Measurements from ENCODE around the gene EPHB1.

DNA sequence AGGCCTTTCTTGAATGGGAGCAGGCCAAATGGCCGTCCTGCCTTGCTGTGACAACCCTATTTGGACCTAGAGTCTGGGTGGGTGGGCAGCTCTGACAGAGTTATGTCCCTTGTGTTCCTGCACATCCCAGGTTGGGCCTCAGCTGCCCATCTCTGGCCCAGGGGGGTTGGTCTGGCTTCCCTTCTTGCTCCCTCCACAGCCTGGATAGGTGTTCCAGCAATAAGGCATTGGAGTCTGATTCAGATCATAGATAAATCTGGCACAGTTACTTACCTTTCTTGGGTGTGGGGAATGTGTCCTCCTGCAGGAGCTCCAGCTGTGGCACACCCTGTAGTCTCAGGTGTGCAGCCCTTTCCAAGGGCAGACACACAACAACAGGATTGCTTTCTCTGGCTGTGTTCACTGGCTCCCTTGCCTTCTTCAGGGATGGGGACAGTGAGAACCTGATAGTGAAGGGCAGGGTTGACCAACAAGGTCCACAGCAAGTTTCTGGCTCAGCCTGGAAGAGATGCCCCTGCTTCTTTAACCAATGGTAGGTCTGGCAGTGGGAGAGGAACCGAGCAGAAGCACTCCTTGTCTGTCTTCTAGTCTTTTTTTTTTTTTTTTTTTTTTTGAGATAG, 177.9 kb downstream of the EPHB1 start:
- TF ChIP-seq, protein P1, sequence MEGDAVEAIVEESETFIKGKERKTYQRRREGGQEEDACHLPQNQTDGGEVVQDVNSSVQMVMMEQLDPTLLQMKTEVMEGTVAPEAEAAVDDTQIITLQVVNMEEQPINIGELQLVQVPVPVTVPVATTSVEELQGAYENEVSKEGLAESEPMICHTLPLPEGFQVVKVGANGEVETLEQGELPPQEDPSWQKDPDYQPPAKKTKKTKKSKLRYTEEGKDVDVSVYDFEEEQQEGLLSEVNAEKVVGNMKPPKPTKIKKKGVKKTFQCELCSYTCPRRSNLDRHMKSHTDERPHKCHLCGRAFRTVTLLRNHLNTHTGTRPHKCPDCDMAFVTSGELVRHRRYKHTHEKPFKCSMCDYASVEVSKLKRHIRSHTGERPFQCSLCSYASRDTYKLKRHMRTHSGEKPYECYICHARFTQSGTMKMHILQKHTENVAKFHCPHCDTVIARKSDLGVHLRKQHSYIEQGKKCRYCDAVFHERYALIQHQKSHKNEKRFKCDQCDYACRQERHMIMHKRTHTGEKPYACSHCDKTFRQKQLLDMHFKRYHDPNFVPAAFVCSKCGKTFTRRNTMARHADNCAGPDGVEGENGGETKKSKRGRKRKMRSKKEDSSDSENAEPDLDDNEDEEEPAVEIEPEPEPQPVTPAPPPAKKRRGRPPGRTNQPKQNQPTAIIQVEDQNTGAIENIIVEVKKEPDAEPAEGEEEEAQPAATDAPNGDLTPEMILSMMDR (IDR thresholded peaks at IDR 0.05) = no peak
- no peak for TF ChIP-seq POLR2A (IDR thresholded peaks at IDR 0.05)

Data from thyroid gland (tissue), 4 donors.